Endodermal cell (in vitro differentiated cells): ENCODE data around the gene LCMT2. TPM values are rescaled to one million over a fixed set of nuclear protein-coding genes. Genes with fewer than 3 reads are reported as not detected.
"Not testable (repeated sequence)": the region's sequence is repeated elsewhere in the genome, so short reads cannot be mapped to it uniquely, and the experiment has no call there.

Experiments
- DNase-seq: peaks from one replicate; pipeline ENCODE4 v3.0.0-alpha.2; 2017
- H3K27ac ChIP-seq: 2 replicates; pipeline ENCODE4 v1.5.1; 2013; ENCODE audit warnings: mild to moderate bottlenecking, low read depth, low read length, moderate library complexity
- H3K27me3 ChIP-seq: 2 replicates; pipeline ENCODE4 v1.6.1; 2013; ENCODE audit warnings: mild to moderate bottlenecking, low read length, moderate library complexity; ENCODE audit not compliant: insufficient read depth, control insufficient read depth, poor library complexity, severe bottlenecking
- H3K36me3 ChIP-seq: 2 replicates; pipeline ENCODE4 v1.7.0; 2013; ENCODE audit warnings: mild to moderate bottlenecking, low read length, moderate library complexity; ENCODE audit not compliant: control insufficient read depth, insufficient read depth
- H3K4me1 ChIP-seq: one replicate; pipeline ENCODE4 v1.7.0; 2013; ENCODE audit warnings: low read length; ENCODE audit not compliant: control insufficient read depth, insufficient read depth
- H3K4me3 ChIP-seq: 2 replicates; pipeline ENCODE4 v1.5.1; 2013; ENCODE audit warnings: mild to moderate bottlenecking, low read length, moderate library complexity
- H3K9ac ChIP-seq: 2 replicates; pipeline ENCODE4 v1.6.1; 2013; ENCODE audit warnings: mild to moderate bottlenecking, low read length, moderate library complexity; ENCODE audit not compliant: poor library complexity, severe bottlenecking; ENCODE audit errors: extremely low read depth
- H3K9me3 ChIP-seq: 2 replicates; pipeline ENCODE4 v1.6.1; 2013; ENCODE audit warnings: mild to moderate bottlenecking, low read length, moderate library complexity; ENCODE audit not compliant: control insufficient read depth
- H3K27ac Mint-ChIP-seq: 2 replicates; pipeline ENCODE4 v1.8.0; 2020; ENCODE audit warnings: mixed read lengths
- H3K27me3 Mint-ChIP-seq: 2 replicates; pipeline ENCODE4 v1.8.0; 2021; ENCODE audit warnings: mild to moderate bottlenecking, mixed read lengths; ENCODE audit not compliant: insufficient read depth
- H3K36me3 Mint-ChIP-seq: 2 replicates; pipeline ENCODE4 v1.8.0; 2020; ENCODE audit warnings: low read depth, mixed read lengths
- H3K4me1 Mint-ChIP-seq: 2 replicates; pipeline ENCODE4 v1.8.0; 2020; ENCODE audit warnings: mixed read lengths
- H3K4me3 Mint-ChIP-seq: 2 replicates; pipeline ENCODE4 v1.8.0; 2020; ENCODE audit warnings: mild to moderate bottlenecking, moderate library complexity, mixed read lengths
- H3K9me3 Mint-ChIP-seq: 2 replicates; pipeline ENCODE4 v1.8.0; 2020; ENCODE audit warnings: mild to moderate bottlenecking, mixed read lengths
- WGBS, 2 experiments: methylation state at CpG; one replicate each; pipeline versions ENCODE4 v1.1.5 to v1.1.7; 2013; ENCODE audit warnings: missing lambda C conversion rate in 2 of 2, mixed read lengths in 1 of 2; ENCODE audit not compliant: insufficient coverage in 1 of 2, insufficient read length in 1 of 2; 5-methylcytosine and 5-hydroxymethylcytosine counted together
- total RNA-seq, 2 donors: library from RNA; stranded (reverse); fragmentation: NEBNext Ultra II Directional in 1 of 2; extraction: Animal tissue kit (Norgen Biotek cat#: 25700) in 1 of 2; gene quantifications; 2 replicates in 1 of 2; 3 replicates in 1 of 2; pipeline ENCODE4 v1.2.1, GENCODE V29; 2021
- TF ChIP-seq, protein P1 (sequence below): fragments of 200-600 bp; sonication (generic); conservative IDR thresholded peaks from 2 replicates; pipeline ENCODE4 v1.5.0; 2021; ENCODE audit warnings: antibody characterized with exemption, mild to moderate bottlenecking

Gene LCMT2
- total RNA-seq, 2 donors from 2014 or later = 12.6 to 13.2 TPM

DNA sequence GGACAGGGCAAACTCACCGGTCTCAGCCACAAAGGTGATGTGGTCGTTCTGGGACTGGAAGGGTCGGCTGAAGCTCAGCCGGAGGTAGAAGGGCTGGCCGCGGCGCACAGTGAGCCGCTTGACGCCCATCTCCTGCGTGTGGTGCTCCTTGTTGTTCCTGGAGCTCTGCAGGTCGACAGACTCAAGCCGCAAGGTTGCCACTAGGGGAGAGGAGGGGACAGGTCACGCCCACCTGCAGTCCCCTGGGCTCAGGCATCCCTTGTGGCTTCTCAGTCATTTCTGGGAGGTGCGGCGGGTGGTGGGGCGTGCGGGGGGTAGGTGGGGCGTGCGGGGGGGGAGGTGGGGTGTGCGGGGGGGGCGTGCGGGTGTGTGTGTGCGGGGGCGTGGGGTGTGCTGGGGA is 36.9 kb downstream of the LCMT2 start:
- no peaks in the 10 kb centered on the region for H3K9me3 ChIP-seq
- no peak overlapping the region for H3K4me3 ChIP-seq
- peak; percentile 90 for DNase-seq
- no peak overlapping the region for H3K9ac ChIP-seq
- Mint-ChIP-seq H3K4me1 (peaks cover 4% of the 10 kb centered on the region), H3K27me3 (peaks cover 22% of the 10 kb centered on the region), H3K27ac (peak overlapping the region; percentile 48), H3K36me3 (no peaks in the 10 kb centered on the region), H3K9me3 (no peaks in the 10 kb centered on the region), H3K4me3 (peak overlapping the region; percentile 37)
- peaks cover 10% of the 10 kb centered on the region for H3K27me3 ChIP-seq
- TF ChIP-seq, protein P1, sequence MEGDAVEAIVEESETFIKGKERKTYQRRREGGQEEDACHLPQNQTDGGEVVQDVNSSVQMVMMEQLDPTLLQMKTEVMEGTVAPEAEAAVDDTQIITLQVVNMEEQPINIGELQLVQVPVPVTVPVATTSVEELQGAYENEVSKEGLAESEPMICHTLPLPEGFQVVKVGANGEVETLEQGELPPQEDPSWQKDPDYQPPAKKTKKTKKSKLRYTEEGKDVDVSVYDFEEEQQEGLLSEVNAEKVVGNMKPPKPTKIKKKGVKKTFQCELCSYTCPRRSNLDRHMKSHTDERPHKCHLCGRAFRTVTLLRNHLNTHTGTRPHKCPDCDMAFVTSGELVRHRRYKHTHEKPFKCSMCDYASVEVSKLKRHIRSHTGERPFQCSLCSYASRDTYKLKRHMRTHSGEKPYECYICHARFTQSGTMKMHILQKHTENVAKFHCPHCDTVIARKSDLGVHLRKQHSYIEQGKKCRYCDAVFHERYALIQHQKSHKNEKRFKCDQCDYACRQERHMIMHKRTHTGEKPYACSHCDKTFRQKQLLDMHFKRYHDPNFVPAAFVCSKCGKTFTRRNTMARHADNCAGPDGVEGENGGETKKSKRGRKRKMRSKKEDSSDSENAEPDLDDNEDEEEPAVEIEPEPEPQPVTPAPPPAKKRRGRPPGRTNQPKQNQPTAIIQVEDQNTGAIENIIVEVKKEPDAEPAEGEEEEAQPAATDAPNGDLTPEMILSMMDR = peak; percentile 53
- no peak overlapping the region for H3K27ac ChIP-seq
- no peaks in the 10 kb centered on the region for H3K4me1 ChIP-seq
- 24 to 52% methylated on average over 6 to 13 of the region's 24 CpGs for WGBS, 2 experiments
- no peaks in the 10 kb centered on the region for H3K36me3 ChIP-seq

DNA sequence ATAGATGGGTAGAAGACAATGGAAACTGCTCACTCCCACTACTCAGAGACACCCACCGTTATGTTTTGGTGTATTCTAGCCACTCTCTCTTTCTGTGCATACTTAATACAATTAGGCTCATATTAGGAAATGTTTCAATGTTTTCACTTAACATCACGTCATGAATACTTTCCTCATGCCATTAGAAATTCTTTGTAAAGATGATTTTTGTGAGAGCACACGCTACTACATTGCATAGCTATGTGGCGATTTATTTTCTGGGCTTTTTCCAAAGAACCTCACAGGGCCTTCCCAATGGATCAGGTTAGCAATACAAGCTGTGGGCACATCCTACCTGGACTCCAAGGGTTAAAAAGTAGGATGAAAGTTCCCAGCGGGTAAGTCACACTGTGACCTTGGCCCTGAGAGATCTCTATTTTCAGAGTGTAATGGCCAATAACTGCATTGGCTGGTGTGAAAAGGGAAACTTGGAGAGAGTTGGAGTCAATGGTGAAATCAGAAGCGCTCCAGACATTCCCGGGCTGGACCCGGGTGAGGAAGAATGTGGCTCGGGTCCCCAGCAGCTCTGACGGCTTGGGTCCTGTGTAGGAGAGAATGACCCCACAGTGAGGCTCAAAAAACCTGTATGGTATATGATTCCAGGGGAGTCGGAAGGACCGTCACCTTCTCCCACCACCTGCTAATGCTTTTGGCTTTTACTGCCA is 37.8 kb downstream of the LCMT2 start:
- TF ChIP-seq, protein P1 = no peak

DNA sequence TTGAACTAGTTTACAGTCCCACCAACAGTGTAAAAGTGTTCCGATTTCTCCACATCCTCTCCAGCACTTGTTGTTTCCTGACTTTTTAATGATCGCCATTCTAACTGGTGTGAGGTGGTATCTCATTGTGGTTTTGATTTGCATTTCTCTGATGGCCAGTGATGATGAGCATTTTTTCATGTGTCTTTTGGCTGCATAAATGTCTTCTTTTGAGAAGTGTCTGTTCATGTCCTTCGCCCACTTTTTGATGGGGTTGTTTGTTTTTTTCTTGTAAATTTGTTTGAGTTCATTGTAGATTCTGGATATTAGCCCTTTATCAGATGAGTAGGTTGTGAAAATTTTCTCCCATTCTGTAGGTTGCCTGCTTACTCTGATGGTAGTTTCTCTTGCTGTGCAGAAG is 40.7 kb downstream of the LCMT2 start:
- H3K27me3 Mint-ChIP-seq = peaks cover 22% of the 10 kb centered on the region

More for the DNA sequence above, 37.8 kb downstream of the LCMT2 start:
- Histone ChIP-seq H3K9me3 (no peaks in the 10 kb centered on the region), H3K27ac (no peak overlapping the region), H3K4me3 (no peak overlapping the region), H3K27me3 (peaks cover 10% of the 10 kb centered on the region), H3K4me1 (no peaks in the 10 kb centered on the region), H3K9ac (no peak overlapping the region), H3K36me3 (no peaks in the 10 kb centered on the region)
- DNase-seq = no peak
- Mint-ChIP-seq H3K36me3 (no peaks in the 10 kb centered on the region), H3K4me1 (peaks cover 4% of the 10 kb centered on the region), H3K27me3 (peaks cover 27% of the 10 kb centered on the region), H3K9me3 (no peaks in the 10 kb centered on the region), H3K4me3 (no peak overlapping the region), H3K27ac (no peak overlapping the region)
- 83 to 88% methylated on average over 10 to 12 of the region's 12 CpGs for WGBS, 2 experiments

More for the DNA sequence above, 40.7 kb downstream of the LCMT2 start:
- not testable (repeated sequence) for DNase-seq, H3K27ac Mint-ChIP-seq, H3K27ac ChIP-seq, H3K4me3 Mint-ChIP-seq, H3K4me1 Mint-ChIP-seq, H3K9ac ChIP-seq, H3K36me3 ChIP-seq, H3K9me3 Mint-ChIP-seq, H3K36me3 Mint-ChIP-seq, H3K4me3 ChIP-seq, H3K9me3 ChIP-seq, H3K4me1 ChIP-seq
- WGBS, 2 experiments = no CpG with 5 or more reads among the region's 3 CpGs
- H3K27me3 ChIP-seq = peaks cover 14% of the 10 kb centered on the region
